ENCODE data around the gene IFT172.

IFT172 gene

GRCh38 chr2:27502142-27502541, 12.6 kb upstream of the IFT172 start:
- H3K23ac ChIP-seq (ENCODE audit: low read depth, low read length, poor library complexity): no peak overlapping the region
- no peaks in the 10 kb centered on the region for H3K4me1 ChIP-seq (ENCODE audit: control insufficient read depth in 2 of 2, insufficient read depth in 1 of 2, low read depth in 1 of 2, low read length in 2 of 2)
- no peak overlapping the region for H3K4me3 ChIP-seq (ENCODE audit: low read length in 2 of 2)
- no peak overlapping the region for H3K18ac ChIP-seq (ENCODE audit: low read length)
- H2BK5ac ChIP-seq (ENCODE audit: low read length): no peak overlapping the region
- no CpG with 5 or more reads among the region's 4 CpGs for WGBS, 2 donors (ENCODE audit: extremely low coverage in 2 of 2, insufficient read length in 2 of 2, insufficient replicate concordance in 1 of 2)
- no peak overlapping the region for H3K9ac ChIP-seq (ENCODE audit: low read depth, low read length, poor library complexity)
- no peak overlapping the region for H3K14ac ChIP-seq (ENCODE audit: low read length)
- no peaks in the 10 kb centered on the region for H3K36me3 ChIP-seq (replicated peaks in 1 of 2; ENCODE audit: control insufficient read depth in 2 of 2, insufficient read depth in 2 of 2, low read length in 2 of 2)
- H3K9me3 ChIP-seq (replicated peaks in 1 of 2; ENCODE audit: control insufficient read depth in 2 of 2, insufficient read depth in 1 of 2, low read depth in 1 of 2, low read length in 2 of 2): peaks cover 0 to 2% of the 10 kb centered on the region in 2 donors
- no peak overlapping the region for H4K91ac ChIP-seq (ENCODE audit: low read depth, low read length, poor library complexity)
- no peaks in the 10 kb centered on the region for H3K79me1 ChIP-seq (ENCODE audit: low read depth, low read length)
- H3K4ac ChIP-seq (ENCODE audit: low read length): no peak overlapping the region
- H3K27me3 ChIP-seq (ENCODE audit: control insufficient read depth in 3 of 3, insufficient read depth in 3 of 3, low read depth in 1 of 3, low read length in 3 of 3): peaks cover 0 to 60% (median 0%) of the 10 kb centered on the region in 3 experiments
- no peak for DNase-seq (ENCODE audit: low spot score)
- H2AK5ac ChIP-seq (ENCODE audit: low read depth, low read length): no peak overlapping the region
- H2BK120ac ChIP-seq (ENCODE audit: low read depth, low read length): no peak overlapping the region
- H3K4me2 ChIP-seq (ENCODE audit: insufficient read depth, low read length, poor library complexity, severe bottlenecking): no peak overlapping the region
- no peak overlapping the region for H2AFZ ChIP-seq (ENCODE audit: low read length)
- no peak overlapping the region for H3K27ac ChIP-seq (replicated peaks; ENCODE audit: low read length)
- no peak overlapping the region for H4K8ac ChIP-seq (ENCODE audit: low read depth, low read length)
- H2BK15ac ChIP-seq (ENCODE audit: low read length): no peak overlapping the region
- H2BK12ac ChIP-seq (ENCODE audit: low read length): no peak overlapping the region

DNA sequence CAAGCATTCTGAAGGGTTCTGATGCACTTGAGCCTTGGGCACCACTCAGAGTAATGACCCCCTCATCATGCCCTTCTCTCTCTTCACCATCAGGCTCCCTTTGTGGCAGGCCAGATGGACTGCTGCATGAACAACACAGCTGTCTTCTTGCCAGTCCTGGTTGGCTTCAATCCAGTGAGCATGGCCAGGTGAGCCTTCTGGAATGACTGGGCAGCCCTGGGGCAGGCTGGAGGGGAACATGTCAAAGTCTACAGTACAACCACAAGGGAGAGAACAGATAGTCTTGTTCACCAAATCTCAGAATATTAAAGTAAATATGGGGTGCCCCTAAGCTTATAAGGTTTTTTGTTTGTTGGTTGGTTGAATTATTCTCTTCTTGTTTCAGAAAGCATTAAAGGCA, 11.5 kb upstream of the IFT172 start:
- no peak overlapping the region for H3K14ac ChIP-seq (ENCODE audit: low read length)
- no peak overlapping the region for H2BK15ac ChIP-seq (ENCODE audit: low read length)

DNA sequence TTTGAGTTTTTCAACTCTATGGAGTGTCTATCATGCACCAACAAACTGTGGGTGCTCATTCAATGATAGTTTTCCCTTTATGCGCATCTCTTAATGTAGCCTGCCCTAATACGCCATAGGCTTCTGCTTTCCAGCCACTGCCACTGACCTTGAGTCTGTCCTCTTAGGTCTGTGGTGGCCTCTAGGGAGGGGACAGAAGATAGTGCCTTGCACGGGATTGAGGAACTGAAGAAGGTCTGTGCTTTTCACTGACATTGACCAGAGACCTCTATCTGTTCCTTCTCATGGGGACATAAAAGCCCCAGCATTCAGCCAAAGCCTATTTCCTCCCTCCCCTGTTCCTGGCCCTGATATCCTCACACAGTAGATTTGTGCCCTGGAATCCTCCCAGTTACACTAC, 9.4 kb upstream of the IFT172 start:
- Histone ChIP-seq H3K4me3 (ENCODE audit: low read length in 2 of 2) (no peak overlapping the region), H3K23ac (ENCODE audit: low read depth, low read length, poor library complexity) (no peak overlapping the region), H4K8ac (ENCODE audit: low read depth, low read length) (no peak overlapping the region), H2BK12ac (ENCODE audit: low read length) (no peak overlapping the region), H3K14ac (ENCODE audit: low read length) (no peak overlapping the region), H2AFZ (ENCODE audit: low read length) (no peak overlapping the region), H3K4me2 (ENCODE audit: insufficient read depth, low read length, poor library complexity, severe bottlenecking) (no peak overlapping the region), H3K27ac (replicated peaks; ENCODE audit: low read length) (no peak overlapping the region), H3K9me3 (replicated peaks in 1 of 2; ENCODE audit: control insufficient read depth in 2 of 2, insufficient read depth in 1 of 2, low read depth in 1 of 2, low read length in 2 of 2) (no peaks in the 10 kb centered on the region), H3K79me1 (ENCODE audit: low read depth, low read length) (no peaks in the 10 kb centered on the region), H2BK5ac (ENCODE audit: low read length) (no peak overlapping the region), H3K18ac (ENCODE audit: low read length) (no peak overlapping the region), H2AK5ac (ENCODE audit: low read depth, low read length) (no peak overlapping the region), H2BK15ac (ENCODE audit: low read length) (no peak overlapping the region), H3K4ac (ENCODE audit: low read length) (no peak overlapping the region), H4K91ac (ENCODE audit: low read depth, low read length, poor library complexity) (no peak overlapping the region), H3K36me3 (replicated peaks in 1 of 2; ENCODE audit: control insufficient read depth in 2 of 2, insufficient read depth in 2 of 2, low read length in 2 of 2) (no peaks in the 10 kb centered on the region), H3K27me3 (ENCODE audit: control insufficient read depth in 3 of 3, insufficient read depth in 3 of 3, low read depth in 1 of 3, low read length in 3 of 3) (peaks cover 0 to 70% (median 10%) of the 10 kb centered on the region in 3 experiments), H3K9ac (ENCODE audit: low read depth, low read length, poor library complexity) (no peak overlapping the region), H3K4me1 (ENCODE audit: control insufficient read depth in 2 of 2, insufficient read depth in 1 of 2, low read depth in 1 of 2, low read length in 2 of 2) (peaks cover 6% of the 10 kb centered on the region in 2 donors), H2BK120ac (ENCODE audit: low read depth, low read length) (no peak overlapping the region)
- no CpG with 5 or more reads among the region's 3 CpGs for WGBS, 2 donors (ENCODE audit: extremely low coverage in 2 of 2, insufficient read length in 2 of 2, insufficient replicate concordance in 1 of 2)
- DNase-seq (ENCODE audit: low spot score): no peak

More for the DNA sequence above, 11.5 kb upstream of the IFT172 start:
- H3K4me1 ChIP-seq (ENCODE audit: control insufficient read depth in 2 of 2, insufficient read depth in 1 of 2, low read depth in 1 of 2, low read length in 2 of 2): no peaks in the 10 kb centered on the region
- no peak overlapping the region for H3K4me2 ChIP-seq (ENCODE audit: insufficient read depth, low read length, poor library complexity, severe bottlenecking)
- no peak overlapping the region for H3K23ac ChIP-seq (ENCODE audit: low read depth, low read length, poor library complexity)
- H3K27me3 ChIP-seq (ENCODE audit: control insufficient read depth in 3 of 3, insufficient read depth in 3 of 3, low read depth in 1 of 3, low read length in 3 of 3): peaks cover 0 to 63% (median 3%) of the 10 kb centered on the region in 3 experiments
- H3K4me3 ChIP-seq (ENCODE audit: low read length in 2 of 2): no peak overlapping the region
- H3K9me3 ChIP-seq (replicated peaks in 1 of 2; ENCODE audit: control insufficient read depth in 2 of 2, insufficient read depth in 1 of 2, low read depth in 1 of 2, low read length in 2 of 2): peaks cover 0 to under 1% of the 10 kb centered on the region in 2 donors
- no peak overlapping the region for H3K18ac ChIP-seq (ENCODE audit: low read length)
- H2BK120ac ChIP-seq (ENCODE audit: low read depth, low read length): no peak overlapping the region
- H2AFZ ChIP-seq (ENCODE audit: low read length): no peak overlapping the region
- no peak overlapping the region for H2BK12ac ChIP-seq (ENCODE audit: low read length)
- no peak overlapping the region for H4K8ac ChIP-seq (ENCODE audit: low read depth, low read length)
- no peak overlapping the region for H3K27ac ChIP-seq (replicated peaks; ENCODE audit: low read length)
- no peaks in the 10 kb centered on the region for H3K79me1 ChIP-seq (ENCODE audit: low read depth, low read length)
- no peak overlapping the region for H3K9ac ChIP-seq (ENCODE audit: low read depth, low read length, poor library complexity)
- no peak overlapping the region for H4K91ac ChIP-seq (ENCODE audit: low read depth, low read length, poor library complexity)
- no peak for DNase-seq (ENCODE audit: low spot score)
- no peak overlapping the region for H2AK5ac ChIP-seq (ENCODE audit: low read depth, low read length)
- H2BK5ac ChIP-seq (ENCODE audit: low read length): no peak overlapping the region
- H3K4ac ChIP-seq (ENCODE audit: low read length): no peak overlapping the region
- H3K36me3 ChIP-seq (replicated peaks in 1 of 2; ENCODE audit: control insufficient read depth in 2 of 2, insufficient read depth in 2 of 2, low read length in 2 of 2): no peaks in the 10 kb centered on the region

DNA sequence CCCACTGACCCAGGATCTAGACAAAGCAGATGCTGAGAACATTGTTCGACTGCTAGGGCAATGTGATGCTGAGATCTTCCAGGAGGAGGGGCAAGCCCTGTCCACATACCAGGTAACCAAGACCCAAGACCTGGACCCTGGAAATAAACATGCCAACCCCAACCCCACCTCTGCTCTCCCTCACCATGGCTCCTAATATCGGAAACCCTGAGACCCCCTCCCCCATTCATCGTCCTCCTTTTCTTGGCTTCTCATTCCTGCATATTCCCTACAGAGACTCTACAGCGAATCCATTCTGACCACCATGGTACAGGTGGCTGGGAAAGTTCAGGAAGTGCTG, 7.7 kb upstream of the IFT172 start:
- Histone ChIP-seq H3K4me2 (ENCODE audit: insufficient read depth, low read length, poor library complexity, severe bottlenecking) (no peak overlapping the region), H2AK5ac (ENCODE audit: low read depth, low read length) (peak overlapping the region; percentile 28), H3K4me1 (ENCODE audit: control insufficient read depth in 2 of 2, insufficient read depth in 1 of 2, low read depth in 1 of 2, low read length in 2 of 2) (peaks cover 6% of the 10 kb centered on the region in 2 donors), H3K4me3 (ENCODE audit: low read length in 2 of 2) (no peak overlapping the region), H3K4ac (ENCODE audit: low read length) (no peak overlapping the region), H3K36me3 (replicated peaks in 1 of 2; ENCODE audit: control insufficient read depth in 2 of 2, insufficient read depth in 2 of 2, low read length in 2 of 2) (no peaks in the 10 kb centered on the region), H4K91ac (ENCODE audit: low read depth, low read length, poor library complexity) (no peak overlapping the region), H2BK5ac (ENCODE audit: low read length) (no peak overlapping the region), H3K9ac (ENCODE audit: low read depth, low read length, poor library complexity) (peak overlapping the region; percentile 70), H2AFZ (ENCODE audit: low read length) (no peak overlapping the region), H3K18ac (ENCODE audit: low read length) (no peak overlapping the region), H2BK15ac (ENCODE audit: low read length) (no peak overlapping the region), H3K14ac (ENCODE audit: low read length) (no peak overlapping the region), H2BK120ac (ENCODE audit: low read depth, low read length) (no peak overlapping the region), H3K23ac (ENCODE audit: low read depth, low read length, poor library complexity) (no peak overlapping the region), H3K79me1 (ENCODE audit: low read depth, low read length) (no peaks in the 10 kb centered on the region), H4K8ac (ENCODE audit: low read depth, low read length) (no peak overlapping the region), H3K27me3 (ENCODE audit: control insufficient read depth in 3 of 3, insufficient read depth in 3 of 3, low read depth in 1 of 3, low read length in 3 of 3) (peaks cover 0 to 62% (median 10%) of the 10 kb centered on the region in 3 experiments), H2BK12ac (ENCODE audit: low read length) (no peak overlapping the region), H3K9me3 (replicated peaks in 1 of 2; ENCODE audit: control insufficient read depth in 2 of 2, insufficient read depth in 1 of 2, low read depth in 1 of 2, low read length in 2 of 2) (no peaks in the 10 kb centered on the region), H3K27ac (replicated peaks; ENCODE audit: low read length) (no peak overlapping the region)
- no CpG with 5 or more reads among the region's 4 CpGs for WGBS, 2 donors (ENCODE audit: extremely low coverage in 2 of 2, insufficient read length in 2 of 2, insufficient replicate concordance in 1 of 2)
- DNase-seq (ENCODE audit: low spot score): no peak

All from neuronal stem cell (in vitro differentiated cells).